HG02970 (cell line): ENCODE results near the gene NUDCD3.

Source experiments
- ATAC-seq: cut with Tn5 transposase; IDR thresholded peaks from one replicate; pipeline ENCODE4 v1.9.1; 2021; ENCODE audit warnings: mild to moderate bottlenecking, moderate library complexity, moderate number of reproducible peaks; ENCODE audit not compliant: unreplicated experiment, low FRiP score

The NUDCD3 gene

GRCh38 chr7:44386139-44386913 is 104.1 kb downstream of the NUDCD3 start:
- no peak for ATAC-seq

GRCh38 chr7:44385434-44386138 is 104.9 kb downstream of the NUDCD3 start:
- ATAC-seq: no peak

- ATAC-seq: no peak
These were observed 105.6 kb downstream of the NUDCD3 start for GRCh38 chr7:44384586-44385433.

GRCh38 chr7:44383566-44383965 is 106.9 kb downstream of the NUDCD3 start:
- no peak for ATAC-seq

- ATAC-seq: no peak
These were observed 107.8 kb downstream of the NUDCD3 start for GRCh38 chr7:44382459-44383265.

- ATAC-seq: no peak
These were observed 108.8 kb downstream of the NUDCD3 start for GRCh38 chr7:44381494-44382220.

- no peak for ATAC-seq
These were observed 109.5 kb downstream of the NUDCD3 start for GRCh38 chr7:44380831-44381493.

GRCh38 chr7:44380189-44380830 is 110.1 kb downstream of the NUDCD3 start:
- ATAC-seq: no peak

- no peak for ATAC-seq
These were observed 110.9 kb downstream of the NUDCD3 start for GRCh38 chr7:44379366-44380188.

GRCh38 chr7:44378744-44379143 is 111.7 kb downstream of the NUDCD3 start:
- no peak for ATAC-seq

GRCh38 chr7:44377681-44378421 is 112.6 kb downstream of the NUDCD3 start:
- ATAC-seq: no peak

- no peak for ATAC-seq
These were observed 113.4 kb downstream of the NUDCD3 start for GRCh38 chr7:44377134-44377463.

GRCh38 chr7:44376429-44377133 is 113.9 kb downstream of the NUDCD3 start:
- ATAC-seq: no peak

- no peak for ATAC-seq
These were observed 114.5 kb downstream of the NUDCD3 start for GRCh38 chr7:44375926-44376342.

GRCh38 chr7:44375236-44375699 is 115.2 kb downstream of the NUDCD3 start:
- no peak for ATAC-seq

GRCh38 chr7:44374007-44374763 is 116.3 kb downstream of the NUDCD3 start:
- ATAC-seq: no peak
